ENCODE data around the gene PPP1R3F. TPM values are rescaled to one million over a fixed set of nuclear protein-coding genes. Genes with fewer than 3 reads are reported as not detected.
"Not testable (repeated sequence)": the region's sequence is repeated elsewhere in the genome, so short reads cannot be mapped to it uniquely, and the experiment has no call there.

PPP1R3F gene
- total and polyA plus RNA-seq, 2 experiments from 2014 or later: 6.4 to 10.2 TPM

GRCh38 chrX:49303346-49303745, 33.8 kb downstream of the PPP1R3F start, which contains the start of gene GAGE10:
TSS of gene GAGE10 (plus strand) at chrX:49303646. CDS start at chrX:49304860, 1,214 bp downstream.
- WGBS (ENCODE audit: low lambda C conversion rate, missing lambda C conversion rate): 85% methylated on average over 14 of the region's 15 CpGs
- H3K9me2 ChIP-seq (replicated peaks; ENCODE audit: insufficient read depth): no peaks in the 10 kb centered on the region
- H3K4me3 ChIP-seq: no peak within 1 kb of the TSS
- no peak for DNase-seq (ENCODE audit: low spot score)
- H3K4me2 ChIP-seq: no peak within 1 kb of the TSS
- no peaks in the 10 kb centered on the region for H3K79me2 ChIP-seq
- no peaks in the 10 kb centered on the region for H3K4me1 ChIP-seq (ENCODE audit: insufficient read depth)
- H2AFZ ChIP-seq: no peak within 1 kb of the TSS
- no peaks in the 10 kb centered on the region for H3K36me3 ChIP-seq (replicated peaks; ENCODE audit: insufficient read depth, low read depth)
- H3K9me3 ChIP-seq (ENCODE audit: low read depth): no peaks in the 10 kb centered on the region
- TF ChIP-seq EZH2 (IDR thresholded peaks at IDR 0.05; ENCODE audit: borderline replicate concordance) (no peak), CTCF (IDR thresholded peaks at IDR 0.05; ENCODE audit: poor library complexity) (no peak), EZH2phosphoT487 (IDR thresholded peaks at IDR 0.05; ENCODE audit: low read depth, severe bottlenecking, unreplicated experiment) (no peak)
- no peak within 1 kb of the TSS for H3K27ac ChIP-seq
- H3K27me3 ChIP-seq: no peaks in the 10 kb centered on the region
- H4K20me1 ChIP-seq (ENCODE audit: insufficient read depth, poor library complexity, severe bottlenecking): no peaks in the 10 kb centered on the region

DNA sequence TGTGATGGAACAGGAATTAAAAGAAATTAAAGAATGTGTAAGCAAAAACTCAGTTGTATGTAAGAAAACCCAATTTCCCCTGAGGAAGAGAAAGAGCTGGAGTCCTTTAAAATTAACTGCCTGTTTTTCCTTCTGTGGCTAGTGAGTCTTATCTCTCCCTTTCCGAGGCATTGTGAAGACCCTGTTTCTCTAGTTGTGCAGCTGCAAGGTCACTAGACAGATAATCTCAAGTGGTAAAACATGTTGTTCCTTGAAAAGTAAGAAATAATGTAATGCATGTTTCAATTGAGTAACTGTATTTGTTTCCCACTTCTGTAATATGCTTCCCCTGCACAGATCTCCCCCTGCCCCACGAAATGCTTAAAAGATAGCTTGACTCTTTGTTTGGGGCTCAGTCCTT, 38.2 kb downstream of the PPP1R3F start:
- not testable (repeated sequence) for H3K9me2 ChIP-seq (replicated peaks; ENCODE audit: insufficient read depth); H3K27ac ChIP-seq; DNase-seq (ENCODE audit: low spot score); H3K4me2 ChIP-seq; H3K9me3 ChIP-seq (ENCODE audit: low read depth); H3K27me3 ChIP-seq; H2AFZ ChIP-seq; H3K79me2 ChIP-seq; H3K4me3 ChIP-seq; H3K36me3 ChIP-seq (replicated peaks; ENCODE audit: insufficient read depth, low read depth); H3K4me1 ChIP-seq (ENCODE audit: insufficient read depth); H4K20me1 ChIP-seq (ENCODE audit: insufficient read depth, poor library complexity, severe bottlenecking)
- WGBS (ENCODE audit: low lambda C conversion rate, missing lambda C conversion rate): 37% methylated on average over 2 of the region's 2 CpGs

DNA sequence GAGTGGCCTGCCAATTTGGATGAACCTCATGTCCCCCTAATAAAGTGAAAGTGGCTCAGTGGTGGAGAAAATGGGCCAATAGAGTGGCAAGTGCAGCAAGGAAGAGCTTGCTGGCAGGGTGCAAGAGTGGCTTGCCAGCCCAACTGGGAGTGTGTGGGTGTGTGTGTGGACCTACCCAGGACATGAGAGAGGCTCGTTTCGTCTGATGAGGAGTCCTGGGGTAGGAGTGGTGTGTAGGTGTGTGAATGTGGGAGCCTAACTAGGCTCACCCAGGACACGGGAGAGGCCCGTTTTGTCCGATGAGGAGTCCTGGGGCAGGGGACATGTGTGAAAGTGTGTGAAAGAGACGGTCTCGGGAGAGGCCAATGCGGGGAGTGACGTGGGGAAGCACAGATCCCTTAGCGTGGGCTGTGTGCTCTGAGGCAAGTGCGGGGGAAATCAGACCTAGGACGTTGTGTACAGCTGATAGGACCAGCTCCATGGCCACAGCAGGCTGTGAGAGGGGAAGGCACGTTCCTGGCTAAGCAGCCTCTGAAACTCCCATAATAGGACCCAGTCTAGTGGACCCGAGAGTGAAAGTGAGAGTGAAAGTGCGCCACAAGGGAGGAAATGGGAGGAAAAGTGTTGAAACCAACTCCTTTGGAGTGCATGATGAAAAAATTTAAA, 39.1 kb downstream of the PPP1R3F start:
- H3K36me3 ChIP-seq (replicated peaks; ENCODE audit: insufficient read depth, low read depth): no peaks in the 10 kb centered on the region
- WGBS (ENCODE audit: low lambda C conversion rate, missing lambda C conversion rate): 73% methylated on average over 15 of the region's 15 CpGs
- no peaks in the 10 kb centered on the region for H3K9me3 ChIP-seq (ENCODE audit: low read depth)
- H2AFZ ChIP-seq: peak overlapping the region; percentile 59
- H3K27me3 ChIP-seq: no peaks in the 10 kb centered on the region
- H3K79me2 ChIP-seq: no peaks in the 10 kb centered on the region
- H4K20me1 ChIP-seq (ENCODE audit: insufficient read depth, poor library complexity, severe bottlenecking): no peaks in the 10 kb centered on the region
- H3K4me2 ChIP-seq: peak overlapping the region; percentile 72
- H3K9me2 ChIP-seq (replicated peaks; ENCODE audit: insufficient read depth): no peaks in the 10 kb centered on the region
- no peak for DNase-seq (ENCODE audit: low spot score)
- peak overlapping the region; percentile 71 for H3K27ac ChIP-seq
- no peak overlapping the region for H3K4me3 ChIP-seq
- TF ChIP-seq CTCF (IDR thresholded peaks at IDR 0.05; ENCODE audit: poor library complexity) (no peak), EZH2phosphoT487 (IDR thresholded peaks at IDR 0.05; ENCODE audit: low read depth, severe bottlenecking, unreplicated experiment) (no peak), EZH2 (IDR thresholded peaks at IDR 0.05; ENCODE audit: borderline replicate concordance) (no peak)
- H3K4me1 ChIP-seq (ENCODE audit: insufficient read depth): peaks cover 7% of the 10 kb centered on the region

DNA sequence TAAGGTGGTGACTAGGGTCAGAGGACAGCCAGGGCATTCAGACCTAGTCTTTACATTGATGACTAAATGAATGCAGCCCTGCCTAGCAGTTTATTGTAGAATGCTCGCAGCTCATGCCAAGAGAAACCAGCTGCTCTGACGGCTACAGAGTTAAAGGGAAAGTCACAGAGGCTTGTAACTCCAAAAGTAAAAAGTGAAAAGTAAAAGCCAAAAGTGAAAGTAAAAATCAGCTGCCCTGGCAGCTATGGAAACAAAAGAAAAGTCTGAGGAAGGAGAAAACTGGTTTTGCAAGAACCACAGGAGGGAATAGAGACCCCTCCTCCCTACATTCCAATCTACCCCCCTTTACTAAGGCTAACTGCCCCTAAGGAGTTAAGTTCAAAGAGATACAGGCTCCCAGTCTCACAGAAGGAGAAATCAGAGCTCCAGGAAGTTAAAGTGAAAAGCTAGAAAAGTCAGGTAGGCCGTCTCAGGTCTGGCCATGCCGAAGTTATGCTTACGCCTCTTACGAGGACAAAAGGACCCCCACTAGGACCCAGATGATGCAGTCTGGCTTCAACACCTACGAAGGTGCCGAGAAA, 39.9 kb downstream of the PPP1R3F start:
- Histone ChIP-seq H3K9me2 (replicated peaks; ENCODE audit: insufficient read depth) (no peaks in the 10 kb centered on the region), H3K27me3 (no peaks in the 10 kb centered on the region), H3K79me2 (no peaks in the 10 kb centered on the region), H3K36me3 (replicated peaks; ENCODE audit: insufficient read depth, low read depth) (no peaks in the 10 kb centered on the region), H3K4me1 (ENCODE audit: insufficient read depth) (peaks cover 7% of the 10 kb centered on the region), H4K20me1 (ENCODE audit: insufficient read depth, poor library complexity, severe bottlenecking) (no peaks in the 10 kb centered on the region), H3K4me3 (no peak overlapping the region), H3K27ac (peak overlapping the region; percentile 71), H3K4me2 (peak overlapping the region; percentile 72), H2AFZ (peak overlapping the region; percentile 59), H3K9me3 (ENCODE audit: low read depth) (no peaks in the 10 kb centered on the region)
- peak; percentile 22 for DNase-seq (ENCODE audit: low spot score)
- WGBS (ENCODE audit: low lambda C conversion rate, missing lambda C conversion rate): 50% methylated on average over 8 of the region's 8 CpGs
- TF ChIP-seq CTCF (IDR thresholded peaks at IDR 0.05; ENCODE audit: poor library complexity) (no peak), EZH2 (IDR thresholded peaks at IDR 0.05; ENCODE audit: borderline replicate concordance) (no peak), EZH2phosphoT487 (IDR thresholded peaks at IDR 0.05; ENCODE audit: low read depth, severe bottlenecking, unreplicated experiment) (no peak)
